Heart left ventricle (tissue), 13 donors: Measurements from ENCODE around the gene CHMP2A.

Experiments
- CTCF ChIP-seq, 12 donors: fragments of 200-600 bp; sonication (generic) in 4 of 12; IDR thresholded peaks; one replicate each; pipeline versions ENCODE4 v1.5.0 to v1.8.0; 2018 to 2022; ENCODE audit warnings: antibody characterized with exemption in 12 of 12, mild to moderate bottlenecking in 5 of 12
- POLR2A ChIP-seq, 2 donors: fragments of 450-650 bp; IDR thresholded peaks; one replicate each; pipeline ENCODE4 v1.6.1; 2017; ENCODE audit warnings: antibody characterized with exemption in 2 of 2, mild to moderate bottlenecking in 2 of 2, moderate library complexity in 2 of 2
- donor health status: ischemic (EF 13 %, LVEDD 7.1; RV severe dilation, severe dysfunction).
- donor health status: DM: no; HTN: yes; CAD: no.
- donor health status: DM: no; HTN: no; CAD: no.
- donor health status: ischemic (EF 25% LVEDD 6.9; RV normal size, moderate dysfunction).
- donor health status: ischemic (EF 25% LVEDD 5.7; RV mildly dilated, moderate dysfunction).
- donor health status: ischemic (EF 35%, LVEDD 5.7; RV mildly dilated, moderate dysfunction).
- donor health status: nonischemic (EF 11% LVEDD 7.7; RV severe dilation, severe dysfunction).
- donor health status: DM: yes; HTN: yes; CAD: no.
- donor health status: PGD.
- donor health status: ischemic (EF 29% LVEDD 5.4; RV normal size, mild dysfunction).
- donor health status: nonischemic (EF 23%, LVEDD 6.1; RV moderate dilation, normal function).

GRCh38 chr19:58575183-58576041 lies 20.5 kb upstream of the CHMP2A start:
- TF ChIP-seq POLR2A (IDR thresholded peaks at IDR 0.05) (peak in 1 of 2 donors; percentile 66), CTCF (IDR thresholded peaks at IDR 0.05) (peak in 1 of 12 donors; percentile 25)
